HG03342 (cell line): Measurements from ENCODE around the gene ZNF142.

ENCODE experiments used
- ATAC-seq: cut with Tn5 transposase; IDR thresholded peaks from one replicate; pipeline ENCODE4 v1.9.1; 2021; ENCODE audit warnings: mild to moderate bottlenecking, moderate library complexity; ENCODE audit not compliant: unreplicated experiment

The ZNF142 gene

DNA sequence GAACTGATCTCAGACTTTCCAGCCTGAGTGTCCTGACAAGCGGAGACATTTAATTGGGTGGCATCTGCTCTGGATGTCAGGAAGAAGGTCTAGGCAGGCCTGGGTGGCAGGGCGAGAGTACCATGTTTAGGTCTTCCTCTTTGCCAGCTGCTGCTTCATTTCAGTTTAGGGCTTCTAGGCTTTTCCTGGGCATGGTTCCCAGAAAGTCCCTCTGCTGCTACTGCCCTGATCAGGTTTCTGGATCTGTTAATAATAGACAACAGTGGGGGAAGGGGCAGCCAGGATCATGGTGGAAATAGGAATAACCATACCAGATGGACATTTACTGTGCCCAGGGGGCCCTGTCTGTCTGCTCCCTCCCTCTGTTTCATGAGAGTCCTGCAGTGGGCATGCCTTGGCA, 54.0 kb downstream of the ZNF142 start:
- ATAC-seq = no peak
